ENCODE measurements around the gene ENPP3.
"Not testable (repeated sequence)": the region's sequence is repeated elsewhere in the genome, so short reads cannot be mapped to it uniquely, and the experiment has no call there.

- TF ChIP-seq CTCF (IDR thresholded peaks at IDR 0.05; ENCODE audit: insufficient read depth, low read length, poor library complexity, severe bottlenecking); EZH2phosphoT487 (conservative IDR thresholded peaks at IDR 0.05; ENCODE audit: low read length): not testable (repeated sequence)
Observed at GRCh38 chr6:131710917-131711316, 73.8 kb downstream of the ENPP3 start, which contains the start of gene CTAGE9.
